ENCODE measurements around the gene RAB42. TPM values are rescaled to one million over a fixed set of nuclear protein-coding genes. Genes with fewer than 3 reads are reported as not detected.

The RAB42 gene
- total and polyA plus RNA-seq, 2 of the 8 experiments (the other 6 are each of a cell fraction or from before 2014, with no cell fraction given) = 12.5 to 16.6 TPM

- H3K4me2 ChIP-seq (ENCODE audit: insufficient read depth in 1 of 2, low read depth in 2 of 2, low read length in 2 of 2) = no peak overlapping the region
- no peak overlapping the region for H3K23ac ChIP-seq (ENCODE audit: insufficient read length)
- H2AK5ac ChIP-seq (ENCODE audit: low read depth, low read length) = no peak overlapping the region
- 99% methylated on average over 3 of the region's 3 CpGs; no CpG with 5 or more reads in 1 of the 2 experiments for WGBS, 2 experiments (ENCODE audit: extremely low coverage in 1 of 2, insufficient coverage in 1 of 2, insufficient read length in 1 of 2, insufficient replicate concordance in 2 of 2, low coverage in 1 of 2, low lambda C conversion rate in 2 of 2, missing lambda C conversion rate in 1 of 2)
- no peaks in the 10 kb centered on the region for H3K79me1 ChIP-seq (ENCODE audit: low read depth, low read length)
- no peak overlapping the region for H2BK120ac ChIP-seq (replicated peaks; ENCODE audit: low read depth, low read length)
- H3K79me2 ChIP-seq (ENCODE audit: control insufficient read depth in 1 of 2, insufficient read depth in 2 of 2, low read length in 2 of 2) = no peaks in the 10 kb centered on the region
- H3K14ac ChIP-seq (ENCODE audit: insufficient read length) = no peak overlapping the region
- no peak overlapping the region for H2BK15ac ChIP-seq (ENCODE audit: low read length)
- H3K4ac ChIP-seq (replicated peaks; ENCODE audit: insufficient read length, low read depth, low read length) = no peak overlapping the region
- H3K18ac ChIP-seq (ENCODE audit: extremely low read depth, low read length) = no peak overlapping the region
- no peaks in the 10 kb centered on the region for H3K23me2 ChIP-seq (ENCODE audit: low read depth, low read length)
- H2BK5ac ChIP-seq (ENCODE audit: low read depth, low read length) = no peak overlapping the region
- no peak overlapping the region for H3K56ac ChIP-seq (replicated peaks; ENCODE audit: insufficient read length, low read depth, low read length)
- no peak overlapping the region for H4K8ac ChIP-seq (ENCODE audit: extremely low read depth, insufficient read depth, low read length)
- POLR2A ChIA-PET (ENCODE audit: partially characterized antibody) = interaction anchor here (1.3 to 29.3 kb wide), 5 partner anchors 15 to 50 kb away, joined by 3 to 552 read pairs (median 5); no protein-coding TSS in a partner anchor
- H3K9ac ChIP-seq (replicated peaks in 1 of 4; ENCODE audit: extremely low read depth in 1 of 4, low read depth in 3 of 4, low read length in 3 of 4) = no peak overlapping the region
- FAIRE-seq (no peak), DNase-seq (ENCODE audit: low read depth in 1 of 2, low spot score in 2 of 2) (no peak)
- H3K4me3 ChIP-seq (ENCODE audit: extremely low read depth in 1 of 4, insufficient read depth in 2 of 4, low read depth in 3 of 4, low read length in 4 of 4) = no peak overlapping the region
- CTCF ChIA-PET (ENCODE audit: partially characterized antibody) = interaction anchor here (0.5 to 1.0 kb wide), 2 partner anchors 20 to 21 kb away, joined by 3 read pairs; no protein-coding TSS in a partner anchor
- H4K20me1 ChIP-seq (replicated peaks in 1 of 2; ENCODE audit: control insufficient read depth in 1 of 2, insufficient read depth in 2 of 2, low read length in 2 of 2) = no peaks in the 10 kb centered on the region
- peaks cover 23 to 59% (median 47%) of the 10 kb centered on the region in 4 experiments for H3K36me3 ChIP-seq (ENCODE audit: control insufficient read depth in 2 of 4, insufficient read depth in 4 of 4, low read length in 3 of 4)
- H4K5ac ChIP-seq (ENCODE audit: insufficient read length, low read depth, low read length) = no peak overlapping the region
- no peak overlapping the region for H2BK12ac ChIP-seq (ENCODE audit: low read depth, low read length)
- H3K4me1 ChIP-seq (replicated peaks in 1 of 4; ENCODE audit: control insufficient read depth in 3 of 4, insufficient read depth in 4 of 4, low read length in 3 of 4) = no peaks in the 10 kb centered on the region
- H2AFZ ChIP-seq (ENCODE audit: low read length) = no peak overlapping the region
- H3K27me3 ChIP-seq (replicated peaks in 1 of 4; ENCODE audit: control insufficient read depth in 3 of 4, extremely low read depth in 1 of 4, insufficient read depth in 3 of 4, low read length in 3 of 4) = no peaks in the 10 kb centered on the region
- no peak overlapping the region for H2BK20ac ChIP-seq (ENCODE audit: low read length)
- no peak overlapping the region for H3K27ac ChIP-seq (ENCODE audit: low read depth, low read length)
- H3K9me3 ChIP-seq (ENCODE audit: insufficient read depth in 2 of 2, low read depth in 1 of 2, low read length in 1 of 2) = no peaks in the 10 kb centered on the region
- no peak overlapping the region for H4K91ac ChIP-seq (replicated peaks; ENCODE audit: insufficient read length, low read length)
- TF ChIP-seq CBX5 (IDR thresholded peaks at IDR 0.05; ENCODE audit: low read depth, low read length) (no peak), HDAC2 (IDR thresholded peaks at IDR 0.05; ENCODE audit: borderline replicate concordance in 1 of 2, low read depth in 2 of 2, low read length in 2 of 2) (no peak), JUND (IDR thresholded peaks at IDR 0.05; ENCODE audit: low read length) (no peak), TAF1 (IDR thresholded peaks at IDR 0.05; ENCODE audit: low read depth, low read length) (no peak), BACH1 (IDR thresholded peaks at IDR 0.05; ENCODE audit: low read length) (no peak), SIN3A (conservative IDR thresholded peaks at IDR 0.05 in 1 of 2, IDR thresholded peaks at IDR 0.05 in 1 of 2; ENCODE audit: low read depth in 1 of 2, low read length in 2 of 2) (no peak)
These were observed 31.2 kb upstream of the RAB42 start for GRCh38 chr1:28560886-28561285.
